Measurements from ENCODE around the gene TMC7. TPM values are rescaled to one million over a fixed set of nuclear protein-coding genes. Genes with fewer than 3 reads are reported as not detected.

Gene TMC7
- total and polyA plus RNA-seq, 2 of the 8 experiments (the other 6 are each of a cell fraction or from before 2014, with no cell fraction given): 2.3 to 2.6 TPM

- Histone ChIP-seq H3K36me3 (ENCODE audit: control insufficient read depth in 2 of 4, insufficient read depth in 4 of 4, low read length in 3 of 4) (peaks cover 0 to 11% (median 0%) of the 10 kb centered on the region in 4 experiments; a peak in 2 of 8 replicates), H3K14ac (ENCODE audit: insufficient read length) (no peak overlapping the region), H2BK12ac (ENCODE audit: low read depth, low read length) (no peak overlapping the region), H3K56ac (replicated peaks; ENCODE audit: insufficient read length, low read depth, low read length) (no peak overlapping the region), H3K4me2 (ENCODE audit: insufficient read depth in 1 of 2, low read depth in 2 of 2, low read length in 2 of 2) (no peak overlapping the region), H2AK5ac (ENCODE audit: low read depth, low read length) (no peak overlapping the region), H2BK5ac (ENCODE audit: low read depth, low read length) (no peak overlapping the region), H3K79me2 (ENCODE audit: control insufficient read depth in 1 of 2, insufficient read depth in 2 of 2, low read length in 2 of 2) (no peaks in the 10 kb centered on the region), H3K23ac (ENCODE audit: insufficient read length) (no peak overlapping the region), H2BK15ac (ENCODE audit: low read length) (no peak overlapping the region), H3K4me1 (replicated peaks in 1 of 4; ENCODE audit: control insufficient read depth in 3 of 4, insufficient read depth in 4 of 4, low read length in 3 of 4) (no peaks in the 10 kb centered on the region), H3K4me3 (ENCODE audit: extremely low read depth in 1 of 4, insufficient read depth in 2 of 4, low read depth in 3 of 4, low read length in 4 of 4) (no peak overlapping the region), H4K5ac (ENCODE audit: insufficient read length, low read depth, low read length) (no peak overlapping the region), H2BK20ac (ENCODE audit: low read length) (no peak overlapping the region), H2AFZ (ENCODE audit: low read length) (no peak overlapping the region), H3K4ac (replicated peaks; ENCODE audit: insufficient read length, low read depth, low read length) (no peak overlapping the region), H3K9ac (replicated peaks in 1 of 4; ENCODE audit: extremely low read depth in 1 of 4, low read depth in 3 of 4, low read length in 3 of 4) (no peak overlapping the region), H4K20me1 (replicated peaks in 1 of 2; ENCODE audit: control insufficient read depth in 1 of 2, insufficient read depth in 2 of 2, low read length in 2 of 2) (no peaks in the 10 kb centered on the region), H3K23me2 (ENCODE audit: low read depth, low read length) (no peaks in the 10 kb centered on the region), H4K8ac (ENCODE audit: extremely low read depth, insufficient read depth, low read length) (no peak overlapping the region), H3K79me1 (ENCODE audit: low read depth, low read length) (no peaks in the 10 kb centered on the region), H3K9me3 (ENCODE audit: insufficient read depth in 2 of 2, low read depth in 1 of 2, low read length in 1 of 2) (0 out of 4 replicates have a peak, but pooled peaks cover 0 to 2% of the 10 kb centered on the region in 2 experiments), H3K18ac (ENCODE audit: extremely low read depth, low read length) (no peak overlapping the region), H3K27me3 (replicated peaks in 1 of 4; ENCODE audit: control insufficient read depth in 3 of 4, extremely low read depth in 1 of 4, insufficient read depth in 3 of 4, low read length in 3 of 4) (no peaks in the 10 kb centered on the region), H4K91ac (replicated peaks; ENCODE audit: insufficient read length, low read length) (no peak overlapping the region), H2BK120ac (replicated peaks; ENCODE audit: low read depth, low read length) (no peak overlapping the region), H3K27ac (ENCODE audit: low read depth, low read length) (no peak overlapping the region)
- ChIA-PET CTCF (ENCODE audit: partially characterized antibody) (interaction anchor here (0.9 kb wide), 1 partner anchor 13 kb away, joined by 3 read pairs; no protein-coding TSS in a partner anchor), POLR2A (ENCODE audit: partially characterized antibody) (no interaction called here)
- FAIRE-seq: no peak
- no peak for DNase-seq (ENCODE audit: low read depth in 1 of 2, low spot score in 2 of 2)
- 82% methylated on average over 4 of the region's 4 CpGs; no CpG with 5 or more reads in 1 of the 2 experiments for WGBS, 2 experiments (ENCODE audit: extremely low coverage in 1 of 2, insufficient coverage in 1 of 2, insufficient read length in 1 of 2, insufficient replicate concordance in 2 of 2, low coverage in 1 of 2, low lambda C conversion rate in 2 of 2, missing lambda C conversion rate in 1 of 2)
- TF ChIP-seq JUN (IDR thresholded peaks at IDR 0.05; ENCODE audit: low read depth, low read length) (no peak), TBP (IDR thresholded peaks at IDR 0.05; ENCODE audit: low read depth, low read length) (no peak), CTCF (IDR thresholded peaks at IDR 0.05; ENCODE audit: control extremely low read depth in 1 of 3, insufficient read depth in 1 of 3, low read depth in 1 of 3, low read length in 3 of 3) (no peak), CTBP2 (IDR thresholded peaks at IDR 0.05; ENCODE audit: borderline replicate concordance, insufficient read depth, insufficient read length, low read length) (no peak), SRF (IDR thresholded peaks at IDR 0.05; ENCODE audit: low read depth, low read length) (no peak), ATF2 (IDR thresholded peaks at IDR 0.05; ENCODE audit: low read length) (no peak)
Measured at GRCh38 chr16:19021747-19022146, 38.0 kb downstream of the TMC7 start.

Data from H1 (cell line).